ENCODE data around the gene HNF4A.
A peak's percentile ranks its signal among the peaks of the same experiment; 100 is the strongest.

Gene HNF4A

GRCh38 chr20:44355498-44356352 is at the start of gene HNF4A:
HNF4A (plus strand) TSS chr20:44355699; CDS start chr20:44355805, 106 bp downstream.
- DNase-seq, result no peak

- no peak for DNase-seq
These were observed 48.6 kb upstream of the HNF4A start for GRCh38 chr20:44306927-44307326.

GRCh38 chr20:44309763-44310663 is 45.5 kb upstream of the HNF4A start:
- no peak for DNase-seq

GRCh38 chr20:44310664-44311639 is 44.5 kb upstream of the HNF4A start, which contains the start of gene FITM2:
FITM2 (minus strand) TSS chr20:44311202; CDS start chr20:44311148, 54 bp downstream.
- DNase-seq, result peak; percentile 94 to 95

GRCh38 chr20:44314870-44315269 is 40.6 kb upstream of the HNF4A start:
- DNase-seq, result no peak

- no peak for DNase-seq
These were observed 35.6 kb upstream of the HNF4A start for GRCh38 chr20:44319839-44320422.

GRCh38 chr20:44324343-44324742 is 31.2 kb upstream of the HNF4A start:
- no peak for DNase-seq

GRCh38 chr20:44326391-44327159 is 28.9 kb upstream of the HNF4A start:
- no peak for DNase-seq

GRCh38 chr20:44327748-44328147 is 27.8 kb upstream of the HNF4A start:
- DNase-seq, result peak in 1 of 2 experiments; percentile 21

GRCh38 chr20:44328428-44328827 is 27.1 kb upstream of the HNF4A start:
- DNase-seq, result no peak

GRCh38 chr20:44331201-44331600 is 24.3 kb upstream of the HNF4A start:
- no peak for DNase-seq

- peak in 1 of 2 experiments; percentile 15 for DNase-seq
These were observed 21.2 kb upstream of the HNF4A start for GRCh38 chr20:44334306-44334705.

GRCh38 chr20:44334709-44335108 is 20.8 kb upstream of the HNF4A start:
- no peak for DNase-seq

- DNase-seq, result no peak
These were observed 19.8 kb upstream of the HNF4A start for GRCh38 chr20:44335675-44336074.

GRCh38 chr20:44336086-44336485 is 19.4 kb upstream of the HNF4A start:
- no peak for DNase-seq

- DNase-seq, result no peak
These were observed 18.6 kb upstream of the HNF4A start, which contains the start of gene R3HDML for GRCh38 chr20:44336725-44337380. R3HDML (plus strand) TSS chr20:44337043; CDS start chr20:44337158, 115 bp downstream.

GRCh38 chr20:44342248-44342647 is 13.3 kb upstream of the HNF4A start:
- DNase-seq, result no peak

GRCh38 chr20:44343162-44343675 is 12.3 kb upstream of the HNF4A start:
- DNase-seq, result no peak

- no peak for DNase-seq
These were observed 10.8 kb upstream of the HNF4A start for GRCh38 chr20:44344723-44345122.

GRCh38 chr20:44345147-44345546 is 10.4 kb upstream of the HNF4A start:
- no peak for DNase-seq
